HG03045 (cell line): Measurements from ENCODE around the gene NSUN5.
"Not testable (repeated sequence)": the region's sequence is repeated elsewhere in the genome, so short reads cannot be mapped to it uniquely, and the experiment has no call there.

Source experiments
- ATAC-seq: cut with Tn5 transposase; IDR thresholded peaks from one replicate; pipeline ENCODE4 v1.9.1; 2021; ENCODE audit warnings: mild to moderate bottlenecking, moderate library complexity; ENCODE audit not compliant: unreplicated experiment

Gene NSUN5

GRCh38 chr7:73308665-73309214, at the start of gene NSUN5:
Gene NSUN5 (minus strand): TSS chr7:73308826. CDS start chr7:73308790, 36 bp downstream.
- peak; percentile 79 for ATAC-seq

DNA sequence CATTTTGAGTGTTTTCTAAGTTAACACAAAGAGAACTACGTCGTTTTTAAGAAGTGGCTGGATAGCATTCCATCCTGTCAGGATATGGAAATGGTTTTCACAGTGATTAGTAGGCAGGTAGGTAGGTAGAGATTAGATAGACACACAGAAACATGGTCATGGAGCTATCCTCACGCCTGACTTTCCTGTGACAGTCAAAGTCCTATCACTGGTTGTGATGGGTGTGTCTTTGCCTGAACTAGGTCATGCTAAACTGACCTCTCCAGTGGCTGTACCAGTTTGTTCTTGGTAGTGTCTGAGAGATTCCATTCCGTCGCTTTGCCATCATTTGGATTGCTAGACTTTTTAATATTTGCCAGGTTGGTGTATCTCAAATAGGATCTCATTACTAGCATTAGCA, 47.5 kb upstream of the NSUN5 start:
- ATAC-seq, result no peak

GRCh38 chr7:73354821-73355220, 46.2 kb upstream of the NSUN5 start:
- ATAC-seq, result no peak

- no peak for ATAC-seq
These were observed 45.6 kb upstream of the NSUN5 start for GRCh38 chr7:73354196-73354595.

GRCh38 chr7:73353243-73353642, 44.6 kb upstream of the NSUN5 start:
- ATAC-seq, result no peak

GRCh38 chr7:73352784-73353183, 44.2 kb upstream of the NSUN5 start:
- ATAC-seq, result no peak

DNA sequence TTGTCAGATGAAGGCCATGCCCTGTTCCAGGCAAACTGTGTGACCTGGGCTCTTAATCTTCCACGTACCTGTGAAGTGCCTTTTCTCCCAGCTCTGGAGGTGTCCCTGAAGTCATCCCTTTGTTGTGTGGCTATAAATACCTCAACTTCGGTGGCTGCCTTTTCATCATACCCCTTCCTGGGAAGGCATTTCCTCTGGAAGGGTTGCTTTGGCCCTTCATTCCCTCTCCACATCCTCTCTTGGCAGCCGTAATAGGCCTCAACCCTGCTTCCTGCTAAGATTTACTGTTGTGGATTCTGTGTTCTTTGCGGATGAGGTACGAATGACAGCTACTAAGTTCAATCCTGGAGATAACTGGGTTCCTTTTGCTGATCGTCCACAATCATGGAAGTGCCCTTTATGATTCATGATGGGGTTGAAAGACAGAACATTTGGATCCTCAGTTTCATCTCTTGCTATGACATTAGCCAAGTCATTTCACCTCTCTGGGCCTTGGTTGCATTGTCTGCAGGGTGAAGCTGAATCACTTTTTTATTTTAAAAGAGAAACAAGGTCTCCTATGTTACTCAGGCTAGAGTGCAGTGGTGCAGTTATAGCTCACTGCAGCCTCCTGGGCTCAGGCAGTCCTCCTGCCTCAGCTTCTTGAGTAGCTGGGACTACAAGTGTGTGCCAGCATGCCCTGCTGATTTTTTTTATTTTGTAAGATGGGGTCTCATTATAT, 43.0 kb upstream of the NSUN5 start:
- no peak for ATAC-seq

DNA sequence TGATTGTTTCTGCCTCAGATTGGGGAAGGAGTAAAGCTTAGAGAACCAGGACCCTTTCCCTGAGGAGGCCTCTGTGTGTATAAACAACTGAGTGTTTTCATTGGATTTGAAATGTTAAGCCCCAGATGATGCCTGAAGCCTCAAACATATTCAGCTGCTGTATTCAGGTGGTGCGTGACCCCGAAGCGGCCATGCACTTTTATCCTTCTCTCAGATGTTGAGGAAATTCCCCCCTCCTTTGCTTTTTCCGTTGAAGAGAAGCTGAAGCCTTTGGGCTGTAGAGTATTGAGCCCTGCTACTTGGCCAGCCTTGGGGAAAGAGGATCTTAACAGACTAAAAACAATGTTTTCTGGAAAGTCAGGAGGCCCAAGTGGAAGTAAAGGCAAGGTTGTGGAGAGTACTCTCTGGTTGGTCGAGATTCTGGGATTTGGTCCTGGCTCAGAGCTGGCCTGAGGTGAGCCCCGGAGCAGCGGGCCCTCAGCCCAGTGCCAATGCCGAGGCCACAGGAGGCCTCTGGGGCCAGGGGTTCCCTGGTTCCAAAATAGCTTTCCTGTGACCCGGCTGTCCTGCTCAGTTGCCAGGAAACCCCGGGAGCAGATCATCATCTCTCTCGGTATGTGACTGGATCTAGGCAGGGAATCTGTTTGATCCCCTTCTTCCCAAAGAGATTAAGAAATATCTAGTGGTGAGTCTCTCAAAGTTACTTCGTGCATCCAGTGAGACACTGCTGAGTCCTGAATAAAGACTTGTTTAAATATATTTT, 41.9 kb upstream of the NSUN5 start:
- no peak for ATAC-seq

- no peak for ATAC-seq
These were observed 41.1 kb upstream of the NSUN5 start for GRCh38 chr7:73349763-73350162.

- no peak for ATAC-seq
These were observed 37.3 kb upstream of the NSUN5 start for GRCh38 chr7:73345951-73346350.

GRCh38 chr7:73345538-73345937, 36.9 kb upstream of the NSUN5 start:
- ATAC-seq, result no peak

DNA sequence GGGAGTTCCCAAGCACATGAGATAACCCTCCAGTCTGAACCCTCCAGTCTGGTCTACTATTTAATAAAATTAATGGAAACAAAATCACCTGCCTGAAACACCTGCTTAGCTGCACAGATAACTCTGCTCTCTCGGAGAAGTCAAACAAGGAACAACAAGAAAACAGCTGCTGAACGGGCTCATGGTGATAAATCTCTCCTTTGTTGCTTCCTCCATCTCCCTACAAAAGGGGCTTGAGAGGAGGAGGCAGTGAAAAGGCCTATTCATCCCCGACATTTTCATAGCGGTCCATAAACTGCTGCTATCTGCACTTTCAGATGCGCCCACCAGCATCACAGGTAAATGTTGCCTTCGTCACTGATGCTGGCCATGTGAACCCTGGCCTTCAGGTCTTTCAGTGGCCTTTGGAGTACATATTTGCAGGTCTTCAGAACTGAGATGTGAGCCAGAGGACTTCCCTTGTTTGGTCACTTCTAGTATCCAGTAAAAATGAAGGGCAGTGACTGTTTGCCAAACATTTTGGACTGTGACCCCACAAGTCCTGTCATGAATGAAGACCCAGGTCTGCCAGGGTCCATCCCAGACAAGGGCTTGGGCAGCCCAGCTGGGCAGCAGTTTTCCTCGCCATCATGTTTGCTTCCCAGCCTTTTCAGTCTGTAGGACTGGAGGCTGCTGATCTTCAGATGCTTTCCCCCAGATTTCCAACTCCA, 35.2 kb upstream of the NSUN5 start:
- ATAC-seq, result no peak

- no peak for ATAC-seq
These were observed 34.0 kb upstream of the NSUN5 start for GRCh38 chr7:73342645-73343044.

DNA sequence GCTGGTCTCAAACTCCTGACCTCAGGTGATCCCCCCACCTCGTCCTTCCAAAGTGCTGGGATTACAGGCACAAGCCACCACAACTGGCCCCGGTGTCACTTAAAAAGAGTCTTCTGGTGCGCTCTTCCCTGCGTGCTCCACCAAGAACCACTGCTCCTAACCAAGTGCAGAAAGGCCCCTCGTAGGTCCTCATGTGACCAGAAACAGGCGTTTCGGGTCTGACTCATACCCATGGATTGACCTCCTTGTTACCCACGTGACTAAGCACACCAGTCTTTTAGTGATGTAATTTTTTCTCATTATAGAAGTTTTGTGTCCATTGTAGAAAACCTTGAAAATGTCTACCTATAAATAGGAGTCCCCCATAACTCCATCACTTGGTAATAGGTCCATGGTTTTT, 33.3 kb upstream of the NSUN5 start:
- ATAC-seq, result no peak

DNA sequence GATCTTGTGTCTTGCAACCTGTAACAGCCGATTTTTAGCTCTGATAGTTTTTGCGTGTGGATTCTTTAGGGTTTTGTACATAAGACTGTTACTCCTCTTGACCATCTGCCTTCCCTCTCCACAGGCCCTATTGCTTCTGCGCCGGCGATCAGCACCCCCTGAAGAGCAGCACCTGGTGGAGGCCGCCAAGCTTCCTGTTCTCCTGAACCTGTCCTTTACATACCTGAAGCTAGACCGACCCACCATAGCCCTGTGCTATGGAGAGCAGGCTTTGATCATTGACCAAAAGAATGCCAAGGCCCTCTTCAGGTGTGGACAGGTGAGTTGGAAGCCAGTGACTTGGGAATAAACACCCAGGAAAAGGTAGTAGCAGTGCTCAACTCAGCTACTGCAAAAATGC, 31.9 kb upstream of the NSUN5 start:
- no peak for ATAC-seq

DNA sequence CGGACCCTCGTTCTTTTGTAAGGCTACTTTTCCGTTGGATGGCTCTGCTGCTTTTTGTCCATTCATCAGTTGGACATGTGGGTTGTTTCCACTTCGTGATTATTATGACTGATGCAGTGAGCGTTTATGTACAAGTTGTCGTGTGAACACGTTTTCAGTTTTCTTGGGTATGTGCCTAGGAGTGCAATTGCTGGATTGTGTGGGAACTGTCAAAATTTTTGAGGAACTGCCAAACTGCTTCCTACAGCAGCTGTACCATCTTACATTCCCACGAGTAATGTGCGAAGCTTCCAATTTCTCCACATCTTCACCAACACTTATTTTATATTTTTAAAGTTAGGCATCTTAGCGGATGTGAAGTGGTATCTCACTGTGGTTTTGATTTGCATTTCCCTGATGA, 29.7 kb upstream of the NSUN5 start:
- ATAC-seq, result no peak

DNA sequence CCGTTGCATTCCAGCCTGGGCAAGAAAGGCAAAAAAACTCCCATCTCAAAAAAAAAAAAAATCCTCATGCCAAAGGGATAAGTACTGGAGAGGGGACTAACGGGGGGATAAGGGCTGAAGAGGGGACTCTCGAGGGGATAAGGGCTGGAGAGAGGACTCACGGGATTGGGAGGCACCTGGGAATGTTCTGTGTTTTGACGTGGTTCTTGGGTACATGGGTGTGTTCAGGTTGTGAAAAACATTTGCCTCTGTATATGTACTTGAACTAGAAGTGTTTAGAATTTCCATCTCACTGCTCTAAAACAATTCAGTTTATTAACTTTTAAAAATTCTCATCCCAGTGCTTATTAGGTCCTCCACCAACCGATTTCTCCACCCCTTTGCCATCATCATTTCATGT, 23.8 kb upstream of the NSUN5 start:
- no peak for ATAC-seq

DNA sequence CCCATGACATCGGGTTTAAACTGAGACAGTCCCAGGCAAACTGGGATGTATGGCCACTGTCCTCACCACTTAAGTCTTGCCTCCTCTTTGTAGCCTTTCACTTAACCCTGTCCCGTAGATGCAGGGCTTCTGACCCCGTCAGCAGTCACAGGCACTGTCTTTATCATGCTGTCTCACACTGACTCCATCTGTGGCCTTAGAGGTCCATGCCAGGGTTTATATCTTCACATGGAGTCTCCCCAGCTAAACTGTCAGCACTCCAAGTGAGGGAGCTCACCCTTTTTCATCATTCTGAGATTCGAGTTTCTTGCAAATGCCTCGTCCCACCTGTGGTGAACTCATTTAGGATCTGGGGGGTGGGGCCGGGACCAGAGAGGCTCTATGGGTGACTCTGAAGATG, 22.1 kb upstream of the NSUN5 start:
- ATAC-seq, result no peak

DNA sequence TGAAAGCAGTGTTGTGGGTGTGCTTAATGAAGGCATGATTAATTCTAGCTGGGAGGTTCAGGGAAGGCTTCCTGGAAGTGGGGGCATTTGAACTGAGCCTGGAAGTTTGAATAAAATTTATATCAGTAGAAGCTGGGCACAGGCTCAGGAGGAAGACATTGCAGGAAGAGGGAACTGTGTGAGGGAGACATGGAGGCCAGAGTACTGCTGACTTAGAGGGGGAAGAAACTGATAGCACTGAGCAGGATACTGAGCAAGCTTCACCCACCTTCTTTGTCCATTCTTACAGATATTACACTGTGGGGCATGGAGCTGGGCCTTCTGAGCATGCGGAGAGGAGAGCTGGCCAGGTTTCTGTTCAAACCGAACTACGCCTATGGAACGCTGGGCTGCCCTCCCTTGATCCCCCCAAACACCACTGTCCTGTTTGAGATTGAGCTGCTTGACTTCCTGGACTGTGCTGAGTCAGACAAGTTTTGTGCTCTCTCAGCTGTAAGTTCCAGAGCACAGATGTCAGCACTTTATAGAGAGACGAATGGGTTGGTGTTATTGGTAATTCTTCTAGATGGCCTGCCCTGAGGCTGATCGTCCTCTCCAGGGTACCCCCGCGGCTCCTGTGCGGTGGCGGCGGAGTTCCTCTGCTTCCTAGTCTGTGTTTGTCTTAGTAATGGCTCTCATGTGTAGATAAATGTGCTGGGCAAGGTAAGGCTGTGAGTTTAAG, 21.4 kb upstream of the NSUN5 start:
- ATAC-seq, result no peak

DNA sequence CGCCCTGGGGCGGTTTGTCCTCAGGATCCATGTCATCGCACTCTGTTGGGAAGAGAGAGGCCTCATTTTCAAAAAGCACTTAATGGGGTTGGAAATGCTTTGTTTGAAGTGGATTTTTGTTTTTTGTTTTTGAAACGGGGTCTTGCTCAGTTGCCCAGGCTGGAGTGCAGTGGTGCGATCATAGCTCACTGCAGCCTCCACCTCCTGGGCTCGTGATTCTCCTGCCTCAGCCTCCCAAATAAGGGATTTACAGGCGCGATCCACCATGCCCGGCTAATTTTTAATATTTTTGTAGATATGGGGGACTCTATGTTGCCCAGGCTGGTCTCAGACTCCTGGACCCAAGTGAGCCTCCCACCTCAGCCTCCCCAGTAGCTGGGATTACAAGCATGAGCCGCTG, 20.1 kb upstream of the NSUN5 start:
- ATAC-seq, result no peak

GRCh38 chr7:73327922-73328321, 19.3 kb upstream of the NSUN5 start, which contains the start of the genes FKBP6 and TRIM50:
Gene FKBP6 (plus strand): TSS chr7:73328161. CDS start chr7:73328429, 268 bp downstream.
Gene TRIM50 (minus strand): TSS chr7:73328082. CDS start chr7:73324787, 3,295 bp downstream.
- ATAC-seq, result not testable (repeated sequence)
